Endothelial cell of umbilical vein (primary cell): ENCODE data around the gene MPDU1. TPM values are rescaled to one million over a fixed set of nuclear protein-coding genes. Genes with fewer than 3 reads are reported as not detected.

Source experiments
- BruUV-seq: library from RNA; stranded (reverse); fragments of 400-500 nt; replicated peaks from 2 replicates; lab custom pipeline; 2021; lab: Mats Ljungman, UMichigan
- CTCF ChIA-PET: fragments of 300-600, 350-600 bp; sonication (Branson Sonifier 250); formaldehyde crosslinking; loops from one replicate; lab custom pipeline; 2021; ENCODE audit warnings: antibody characterized with exemption, inconsistent platforms; lab: Charles Lee
- POLR2A ChIA-PET: fragments of 300-600, 350-600 bp; sonication (Branson Sonifier 250); formaldehyde crosslinking; loops from one replicate; lab custom pipeline; 2021; ENCODE audit warnings: antibody characterized with exemption, inconsistent platforms; lab: Charles Lee
- DNase-seq: peaks from one replicate; pipeline ENCODE4 v3.0.0-alpha.2; 2011; ENCODE audit warnings: low read depth, low spot score
- FAIRE-seq: peaks from 2 replicates; lab custom pipeline; 2011; peaks lifted over from hg19 to GRCh38; lab: Jason Lieb, UNC
- H2AFZ ChIP-seq: 2 replicates; pipeline ENCODE4 v1.6.0; 2012; ENCODE audit warnings: low read depth, low read length, control low read depth, inconsistent platforms
- H3K27ac ChIP-seq: 2 replicates; pipeline ENCODE4 v1.5.1; 2011; ENCODE audit warnings: low read depth, mild to moderate bottlenecking, control low read depth, low read length, moderate library complexity; ENCODE audit not compliant: insufficient read depth
- H3K27me3 ChIP-seq, 2 experiments: 2 replicates each; pipeline versions ENCODE4 v1.6.0 to v1.6.1; 2011; ENCODE audit warnings: low read length in 2 of 2, mixed read lengths in 1 of 2; ENCODE audit not compliant: control insufficient read depth in 2 of 2, insufficient read depth in 2 of 2
- H3K36me3 ChIP-seq, 2 experiments: 2 replicates in 1 of 2; 3 replicates in 1 of 2; pipeline ENCODE4 v1.5.1; 2011; ENCODE audit warnings: low read length in 2 of 2, mild to moderate bottlenecking in 1 of 2, moderate library complexity in 1 of 2; ENCODE audit not compliant: control insufficient read depth in 2 of 2, insufficient read depth in 2 of 2; ENCODE audit errors: extremely low read depth in 1 of 2
- H3K4me1 ChIP-seq: 3 replicates; pipeline ENCODE4 v1.5.1; 2011; ENCODE audit warnings: mild to moderate bottlenecking, low read length; ENCODE audit not compliant: control insufficient read depth, insufficient read depth; ENCODE audit errors: extremely low read depth
- H3K4me2 ChIP-seq: 2 replicates; pipeline ENCODE4 v1.6.1; 2011; ENCODE audit warnings: low read length, control low read depth, mixed read lengths; ENCODE audit not compliant: insufficient read depth
- H3K4me3 ChIP-seq, 3 experiments: fragments of 200-600 bp in 1 of 3; sonication (generic), shearing (Covaris generic) in 1 of 3; replicated peaks in 1 of 3; 2 replicates each; pipeline ENCODE4 v1.5.1; 2011 to 2016; ENCODE audit warnings: control low read depth in 3 of 3, low read length in 3 of 3, mild to moderate bottlenecking in 2 of 3, inconsistent platforms in 1 of 3, low read depth in 1 of 3, moderate library complexity in 1 of 3; ENCODE audit not compliant: insufficient read depth in 1 of 3
- H3K79me2 ChIP-seq: 2 replicates; pipeline ENCODE4 v1.6.0; 2012; ENCODE audit warnings: low read length, inconsistent platforms; ENCODE audit not compliant: control insufficient read depth, insufficient read depth
- H3K9ac ChIP-seq: replicated peaks from 2 replicates; pipeline ENCODE3; 2011; ENCODE audit warnings: low read length, control low read depth; ENCODE audit not compliant: insufficient read depth; ENCODE audit errors: extremely low read depth
- H3K9me1 ChIP-seq: replicated peaks from 3 replicates; pipeline ENCODE4 v1.6.0; 2011; ENCODE audit warnings: mild to moderate bottlenecking, low read length; ENCODE audit not compliant: control insufficient read depth, insufficient read depth; ENCODE audit errors: extremely low read depth
- H3K9me3 ChIP-seq: replicated peaks from 2 replicates; pipeline ENCODE4 v1.5.1; 2012; ENCODE audit warnings: low read length, inconsistent platforms; ENCODE audit not compliant: control insufficient read depth, insufficient read depth
- H4K20me1 ChIP-seq: replicated peaks from 2 replicates; pipeline ENCODE3; 2011; ENCODE audit warnings: mild to moderate bottlenecking, low read length; ENCODE audit not compliant: control insufficient read depth, insufficient read depth; ENCODE audit errors: extremely low read depth
- CTCF ChIP-seq, 2 donors: IDR thresholded peaks; 1 replicate in 1 of 2; 2 replicates in 1 of 2; pipeline ENCODE4 v1.5.1; 2011; ENCODE audit warnings: low read length in 2 of 2, mild to moderate bottlenecking in 2 of 2, moderate library complexity in 2 of 2, control low read depth in 1 of 2, inconsistent platforms in 1 of 2, low read depth in 1 of 2; ENCODE audit not compliant: insufficient read depth in 1 of 2; ENCODE audit errors: extremely low read depth in 1 of 2
- EZH2 ChIP-seq: IDR thresholded peaks from 2 replicates; pipeline ENCODE4 v1.6.1; 2012; ENCODE audit warnings: borderline replicate concordance, low read depth, mild to moderate bottlenecking, moderate library complexity, low read length, inconsistent platforms; ENCODE audit not compliant: severe bottlenecking
- FOS ChIP-seq: IDR thresholded peaks from 2 replicates; pipeline ENCODE4 v1.6.1; 2011; ENCODE audit warnings: mild to moderate bottlenecking, low read length, moderate library complexity, borderline replicate concordance; ENCODE audit not compliant: insufficient read depth
- GATA2 ChIP-seq: IDR thresholded peaks from 2 replicates; pipeline ENCODE4 v1.7.0; 2011; ENCODE audit warnings: low read depth, mild to moderate bottlenecking, moderate library complexity, mixed read lengths, low read length; ENCODE audit not compliant: insufficient read length, insufficient read depth
- JUN ChIP-seq: IDR thresholded peaks from 2 replicates; pipeline ENCODE4 v1.6.1; 2011; ENCODE audit warnings: borderline replicate concordance, low read depth; ENCODE audit not compliant: insufficient read length, insufficient read depth
- MYC ChIP-seq: IDR thresholded peaks from one replicate; pipeline ENCODE4 v1.6.1; 2011; ENCODE audit warnings: mild to moderate bottlenecking, low read depth, low read length
- POLR2AphosphoS5 ChIP-seq: IDR thresholded peaks from 2 replicates; pipeline ENCODE4 v1.6.1; 2012; ENCODE audit warnings: low read depth, mild to moderate bottlenecking, control low read depth, low read length, moderate library complexity; ENCODE audit not compliant: insufficient read depth
- dilution Hi-C: fragments of 300-500 bp; cut with MboI; formaldehyde crosslinking; loops from one replicate; pipeline ENCODE4 v1.15.0; 2019; ENCODE audit warnings: low sequenced_read_pairs; ENCODE audit not compliant: extremely low pct_ligation_motif_present
- intact Hi-C: fragments of 100-400 bp; cut with micrococcal nuclease; formaldehyde crosslinking; loops from one replicate; pipeline ENCODE4 v1.10.0; 2022
- polyA plus RNA-seq, 4 experiments: library from polyadenylated mRNA; depleted of rRNA in 3 of 4; stranded (reverse) in 3 of 4; unstranded in 1 of 4; fragments of >200 nt; gene quantifications; 2 replicates each; pipeline versions ENCODE4 v1.2.1 to v1.2.3, GENCODE V29; 2011 to 2012; ENCODE audit warnings: missing spikeins in 1 of 4
- total RNA-seq: library from RNA; stranded (reverse); gene quantifications from 2 replicates; pipeline ENCODE4 v1.2.3, GENCODE V29; 2021
- TF ChIP-seq, protein P1 (sequence below): IDR thresholded peaks from 2 replicates; pipeline ENCODE4 v1.6.1; 2011; ENCODE audit not compliant: insufficient read depth, insufficient read length

The MPDU1 gene
- total and polyA plus RNA-seq, 2 donors (not counting 3 experiments of a cell fraction or from before 2014, with no cell fraction given): 78.0 to 368 TPM

- no peak within 1 kb of the TSS for H3K4me3 ChIP-seq
- no peak within 1 kb of the TSS for H3K9ac ChIP-seq
- H3K4me2 ChIP-seq: no peak within 1 kb of the TSS
- dilution Hi-C loops (no loop called here), intact Hi-C loops (no loop called here)
- TF ChIP-seq MYC (no peak), FOS (no peak), CTCF (IDR thresholded peaks at IDR 0.05; ENCODE audit: extremely low read depth in 1 of 2, insufficient read depth in 1 of 2, low read depth in 1 of 2, low read length in 2 of 2) (no peak), EZH2 (no peak), POLR2AphosphoS5 (no peak), JUN (no peak), GATA2 (no peak)
- TF ChIP-seq, protein P1, sequence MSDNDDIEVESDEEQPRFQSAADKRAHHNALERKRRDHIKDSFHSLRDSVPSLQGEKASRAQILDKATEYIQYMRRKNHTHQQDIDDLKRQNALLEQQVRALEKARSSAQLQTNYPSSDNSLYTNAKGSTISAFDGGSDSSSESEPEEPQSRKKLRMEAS: no peak
- H3K36me3 ChIP-seq: peaks cover 0 to 2% of the 10 kb centered on the region in 2 experiments
- H3K79me2 ChIP-seq: no peaks in the 10 kb centered on the region
- DNase-seq (no peak), FAIRE-seq (no peak)
- no peaks in the 10 kb centered on the region for H3K4me1 ChIP-seq
- H3K9me3 ChIP-seq: no peaks in the 10 kb centered on the region
- H4K20me1 ChIP-seq: no peaks in the 10 kb centered on the region
- H3K27ac ChIP-seq: no peak within 1 kb of the TSS
- no TSS peak for BruUV-seq
- ChIA-PET CTCF (interaction anchor here (1.3 to 6.6 kb wide), 3 partner anchors 21 to 86 kb away, joined by 5 to 97 read pairs (median 6); partner anchors contain the start of genes ATP1B2, TP53 and WRAP53), POLR2A (no interaction called here)
- no peaks in the 10 kb centered on the region for H3K27me3 ChIP-seq
- no peaks in the 10 kb centered on the region for H3K9me1 ChIP-seq
- no peak within 1 kb of the TSS for H2AFZ ChIP-seq
Observed at GRCh38 chr17:7629939-7630571, 46.4 kb downstream of the MPDU1 start, which contains the start of gene SHBG. SHBG (plus strand) TSS chr17:7630135; CDS start chr17:7630173, 38 bp downstream.
